Measurements from ENCODE around the gene CNTNAP5. TPM values are rescaled to one million over a fixed set of nuclear protein-coding genes. Genes with fewer than 3 reads are reported as not detected.

CNTNAP5 gene
- total and polyA plus RNA-seq, 2 of the 13 experiments (the other 11 are each of a cell fraction or from before 2014, with no cell fraction given) = not detected

DNA sequence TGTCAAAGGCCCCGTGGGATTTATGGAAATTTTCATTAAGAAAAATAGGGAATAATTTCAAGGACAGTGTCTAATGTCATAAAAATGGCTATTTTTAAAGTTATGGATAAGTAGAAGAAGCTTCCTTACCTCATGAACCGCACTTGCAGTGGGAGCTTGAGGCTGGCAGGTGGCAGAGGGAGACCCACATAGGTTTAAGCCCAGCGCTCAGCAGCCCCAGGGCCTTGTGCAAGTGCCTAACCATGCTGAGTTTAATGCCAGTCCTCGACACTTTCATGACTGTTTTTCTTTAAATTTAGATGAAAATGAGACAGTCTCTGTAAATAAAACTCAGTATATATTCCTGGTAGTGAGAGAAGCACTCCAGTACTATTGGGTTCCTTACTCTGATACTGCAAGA, 285.6 kb downstream of the CNTNAP5 start (continued):
- TF ChIP-seq, protein P1, sequence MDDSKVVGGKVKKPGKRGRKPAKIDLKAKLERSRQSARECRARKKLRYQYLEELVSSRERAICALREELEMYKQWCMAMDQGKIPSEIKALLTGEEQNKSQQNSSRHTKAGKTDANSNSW (CRISPR knock-in tag; IDR thresholded peaks at IDR 0.05; ENCODE audit: borderline replicate concordance) = no peak
- TF ChIP-seq, protein P2, sequence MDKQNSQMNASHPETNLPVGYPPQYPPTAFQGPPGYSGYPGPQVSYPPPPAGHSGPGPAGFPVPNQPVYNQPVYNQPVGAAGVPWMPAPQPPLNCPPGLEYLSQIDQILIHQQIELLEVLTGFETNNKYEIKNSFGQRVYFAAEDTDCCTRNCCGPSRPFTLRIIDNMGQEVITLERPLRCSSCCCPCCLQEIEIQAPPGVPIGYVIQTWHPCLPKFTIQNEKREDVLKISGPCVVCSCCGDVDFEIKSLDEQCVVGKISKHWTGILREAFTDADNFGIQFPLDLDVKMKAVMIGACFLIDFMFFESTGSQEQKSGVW (CRISPR knock-in tag; IDR thresholded peaks at IDR 0.05; ENCODE audit: borderline replicate concordance) = no peak
- TF ChIP-seq MTF2 (CRISPR knock-in tag; IDR thresholded peaks at IDR 0.05; ENCODE audit: borderline replicate concordance) (no peak), CBX5 (CRISPR knock-in tag; IDR thresholded peaks at IDR 0.05; ENCODE audit: borderline replicate concordance) (no peak), SMARCE1 (IDR thresholded peaks at IDR 0.05; ENCODE audit: borderline replicate concordance) (no peak), ZNF670 (CRISPR knock-in tag; IDR thresholded peaks at IDR 0.05; ENCODE audit: borderline replicate concordance) (no peak), ZNF350 (CRISPR knock-in tag; IDR thresholded peaks at IDR 0.05; ENCODE audit: borderline replicate concordance, low read depth) (no peak)

GRCh38 chr2:124314084-124314483, 289.0 kb downstream of the CNTNAP5 start:
- intact Hi-C loops (cut with micrococcal nuclease; ENCODE audit: unreplicated experiment) = no loop called here
- Histone ChIP-seq H4K20me1 (ENCODE audit: insufficient read depth, low read length) (no peaks in the 10 kb centered on the region), H3K27me3 (ENCODE audit: control insufficient read depth in 1 of 2, insufficient read depth in 2 of 2, low read length in 2 of 2) (no peaks in the 10 kb centered on the region; a peak in 1 of 5 replicates), H3K9ac (ENCODE audit: insufficient read depth, low read depth, low read length) (no peak overlapping the region), H3K27ac (ENCODE audit: extremely low read length, insufficient read depth, low read length) (no peak overlapping the region), H2AFZ (ENCODE audit: low read length) (no peak overlapping the region), H3K9me3 (ENCODE audit: low read length) (no peaks in the 10 kb centered on the region), H3K79me2 (ENCODE audit: insufficient read depth, low read length) (no peaks in the 10 kb centered on the region), H3K4me1 (ENCODE audit: insufficient read depth, low read length) (no peaks in the 10 kb centered on the region), H3K4me3 (replicated peaks in 1 of 3; ENCODE audit: insufficient read depth in 1 of 3, low read depth in 2 of 3, low read length in 3 of 3) (no peak overlapping the region), H3K36me3 (replicated peaks in 1 of 2; ENCODE audit: control insufficient read depth in 1 of 2, insufficient read depth in 2 of 2, low read length in 2 of 2) (no peaks in the 10 kb centered on the region), H3K4me2 (ENCODE audit: low read depth, low read length) (no peak overlapping the region)
- FAIRE-seq (no peak), DNase-seq (ENCODE audit: low spot score) (no peak), ATAC-seq (no peak)
- POLR2A ChIA-PET = no interaction called here
- no TSS peak for BruUV-seq (replicated peaks)
- WGBS (ENCODE audit: low lambda C conversion rate) = 23% methylated on average over 8 of the region's 8 CpGs
- CTCF ChIA-PET (ENCODE audit: low intra/inter-chr PET ratio, low total read pairs) = no interaction called here
- in situ Hi-C loops (cut with HindIII; ENCODE audit: extremely low pct_ligation_motif_present, low pct_unique_long_range_greater_than_20kb) = no loop called here
- no peak for TF ChIP-seq RFXANK (CRISPR knock-in tag; IDR thresholded peaks at IDR 0.05)
- no peak for TF ChIP-seq ZFP36L1 (CRISPR knock-in tag; IDR thresholded peaks at IDR 0.05)
- TF ChIP-seq FOXA1 (IDR thresholded peaks at IDR 0.05) = no peak
- no peak for TF ChIP-seq FOXA1 (CRISPR knock-in tag; IDR thresholded peaks at IDR 0.05)
- TF ChIP-seq, protein P3, sequence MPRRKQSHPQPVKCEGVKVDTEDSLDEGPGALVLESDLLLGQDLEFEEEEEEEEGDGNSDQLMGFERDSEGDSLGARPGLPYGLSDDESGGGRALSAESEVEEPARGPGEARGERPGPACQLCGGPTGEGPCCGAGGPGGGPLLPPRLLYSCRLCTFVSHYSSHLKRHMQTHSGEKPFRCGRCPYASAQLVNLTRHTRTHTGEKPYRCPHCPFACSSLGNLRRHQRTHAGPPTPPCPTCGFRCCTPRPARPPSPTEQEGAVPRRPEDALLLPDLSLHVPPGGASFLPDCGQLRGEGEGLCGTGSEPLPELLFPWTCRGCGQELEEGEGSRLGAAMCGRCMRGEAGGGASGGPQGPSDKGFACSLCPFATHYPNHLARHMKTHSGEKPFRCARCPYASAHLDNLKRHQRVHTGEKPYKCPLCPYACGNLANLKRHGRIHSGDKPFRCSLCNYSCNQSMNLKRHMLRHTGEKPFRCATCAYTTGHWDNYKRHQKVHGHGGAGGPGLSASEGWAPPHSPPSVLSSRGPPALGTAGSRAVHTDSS (CRISPR knock-in tag; conservative IDR thresholded peaks at IDR 0.05) = no peak
- no peak for TF ChIP-seq SKI (IDR thresholded peaks at IDR 0.05; ENCODE audit: partially characterized antibody)
- TF ChIP-seq TBX2 (CRISPR knock-in tag; IDR thresholded peaks at IDR 0.05; ENCODE audit: borderline replicate concordance) = no peak
- no peak for TF ChIP-seq KAT7 (CRISPR knock-in tag; IDR thresholded peaks at IDR 0.05; ENCODE audit: borderline replicate concordance)
- TF ChIP-seq, protein P4, sequence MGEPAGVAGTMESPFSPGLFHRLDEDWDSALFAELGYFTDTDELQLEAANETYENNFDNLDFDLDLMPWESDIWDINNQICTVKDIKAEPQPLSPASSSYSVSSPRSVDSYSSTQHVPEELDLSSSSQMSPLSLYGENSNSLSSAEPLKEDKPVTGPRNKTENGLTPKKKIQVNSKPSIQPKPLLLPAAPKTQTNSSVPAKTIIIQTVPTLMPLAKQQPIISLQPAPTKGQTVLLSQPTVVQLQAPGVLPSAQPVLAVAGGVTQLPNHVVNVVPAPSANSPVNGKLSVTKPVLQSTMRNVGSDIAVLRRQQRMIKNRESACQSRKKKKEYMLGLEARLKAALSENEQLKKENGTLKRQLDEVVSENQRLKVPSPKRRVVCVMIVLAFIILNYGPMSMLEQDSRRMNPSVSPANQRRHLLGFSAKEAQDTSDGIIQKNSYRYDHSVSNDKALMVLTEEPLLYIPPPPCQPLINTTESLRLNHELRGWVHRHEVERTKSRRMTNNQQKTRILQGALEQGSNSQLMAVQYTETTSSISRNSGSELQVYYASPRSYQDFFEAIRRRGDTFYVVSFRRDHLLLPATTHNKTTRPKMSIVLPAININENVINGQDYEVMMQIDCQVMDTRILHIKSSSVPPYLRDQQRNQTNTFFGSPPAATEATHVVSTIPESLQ (CRISPR knock-in tag; conservative IDR thresholded peaks at IDR 0.05) = no peak
- no peak for TF ChIP-seq PAXIP1 (CRISPR knock-in tag; conservative IDR thresholded peaks at IDR 0.05)
